Pons (tissue), 1 donor: ENCODE data around the gene SLC28A2.
"Not testable (repeated sequence)": the region's sequence is repeated elsewhere in the genome, so short reads cannot be mapped to it uniquely, and the experiment has no call there.

ENCODE experiments used
- DNase-seq: peaks from one replicate; pipeline ENCODE4 v3.0.0-alpha.2; 2016; ENCODE audit warnings: low spot score

The SLC28A2 gene, protein sequence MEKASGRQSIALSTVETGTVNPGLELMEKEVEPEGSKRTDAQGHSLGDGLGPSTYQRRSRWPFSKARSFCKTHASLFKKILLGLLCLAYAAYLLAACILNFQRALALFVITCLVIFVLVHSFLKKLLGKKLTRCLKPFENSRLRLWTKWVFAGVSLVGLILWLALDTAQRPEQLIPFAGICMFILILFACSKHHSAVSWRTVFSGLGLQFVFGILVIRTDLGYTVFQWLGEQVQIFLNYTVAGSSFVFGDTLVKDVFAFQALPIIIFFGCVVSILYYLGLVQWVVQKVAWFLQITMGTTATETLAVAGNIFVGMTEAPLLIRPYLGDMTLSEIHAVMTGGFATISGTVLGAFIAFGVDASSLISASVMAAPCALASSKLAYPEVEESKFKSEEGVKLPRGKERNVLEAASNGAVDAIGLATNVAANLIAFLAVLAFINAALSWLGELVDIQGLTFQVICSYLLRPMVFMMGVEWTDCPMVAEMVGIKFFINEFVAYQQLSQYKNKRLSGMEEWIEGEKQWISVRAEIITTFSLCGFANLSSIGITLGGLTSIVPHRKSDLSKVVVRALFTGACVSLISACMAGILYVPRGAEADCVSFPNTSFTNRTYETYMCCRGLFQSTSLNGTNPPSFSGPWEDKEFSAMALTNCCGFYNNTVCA

DNA sequence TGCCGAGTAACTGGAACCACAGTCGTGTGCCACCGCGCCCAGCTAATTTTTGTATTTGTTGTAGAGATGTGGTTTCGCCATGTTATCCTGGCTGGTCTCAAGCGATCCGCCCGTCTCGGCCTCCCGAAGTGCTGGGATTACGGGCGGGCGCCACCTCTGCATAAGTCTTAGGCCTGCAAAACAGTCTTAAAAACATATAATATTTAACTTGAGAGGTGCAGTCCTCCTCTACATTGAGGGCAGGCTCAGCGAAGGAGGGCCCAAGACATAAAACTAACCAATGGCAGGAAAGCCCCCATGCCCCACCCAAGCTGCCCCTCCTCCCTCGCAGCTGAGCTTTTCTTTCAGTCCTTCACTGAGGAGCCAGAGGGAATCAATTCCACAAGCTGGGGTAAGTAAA, at the start of gene SLC28A2:
SLC28A2 (plus strand) TSS at position 347 of the 400 bp plus-strand sequence. CDS start 982 bp downstream, outside the sequence.
- DNase-seq = no peak

DNA sequence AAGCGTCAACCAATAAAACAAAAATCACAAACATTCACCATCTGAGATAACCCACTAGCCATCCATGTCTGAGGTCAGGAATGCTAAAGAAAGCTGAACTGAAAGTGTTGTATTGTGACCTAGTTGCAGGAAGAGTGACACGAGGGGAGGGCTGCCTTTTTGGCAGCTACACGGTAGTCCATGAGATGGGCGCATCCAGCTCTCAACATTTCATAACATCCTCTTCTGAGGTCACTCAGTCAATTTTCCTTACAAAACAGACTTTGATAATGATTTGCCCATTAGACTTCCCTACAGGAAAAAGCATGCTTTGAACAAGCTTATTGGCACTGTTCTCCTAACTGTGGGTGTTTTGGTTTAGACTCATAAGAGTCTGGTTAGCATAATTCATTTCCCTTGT, 48.9 kb upstream of the SLC28A2 start:
- DNase-seq = no peak

DNA sequence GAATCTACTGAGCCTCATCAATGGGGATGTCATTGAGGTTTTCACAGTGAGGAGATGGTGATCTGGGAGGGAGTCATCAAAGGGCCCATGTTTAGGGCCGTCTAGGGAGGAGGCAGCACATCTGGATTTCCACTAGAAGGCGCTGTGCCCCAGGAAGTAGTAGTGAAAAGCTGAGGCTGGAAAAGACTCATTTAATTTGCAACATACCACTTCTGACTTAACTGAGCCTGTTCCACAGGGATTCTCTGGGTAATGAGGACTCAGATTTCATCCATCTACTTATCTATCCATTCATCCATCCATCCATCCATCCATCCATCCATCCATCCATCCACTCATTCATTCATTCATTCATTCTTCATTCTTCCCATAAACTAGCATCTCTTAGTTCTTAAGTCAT, 46.8 kb upstream of the SLC28A2 start:
- peak; percentile 83 for DNase-seq

DNA sequence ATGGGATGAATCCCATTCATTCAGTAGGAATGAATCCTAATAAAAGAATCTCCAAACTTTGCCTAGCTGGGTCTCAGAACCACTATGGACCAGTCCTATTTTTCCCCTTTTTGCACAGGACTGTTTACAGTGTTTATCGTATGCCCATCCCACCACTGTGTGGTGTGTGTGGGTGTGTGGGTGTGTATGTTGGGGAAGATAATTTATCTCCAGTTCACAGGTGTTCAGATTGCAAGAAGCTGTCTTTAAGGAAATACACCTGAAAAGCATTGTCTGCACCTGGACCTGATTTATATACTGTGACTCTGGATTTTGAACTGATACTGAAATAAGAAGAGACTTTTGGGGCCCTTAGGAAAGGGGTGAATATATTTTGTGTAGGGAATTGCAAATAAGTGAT, 39.5 kb upstream of the SLC28A2 start:
- DNase-seq = no peak

DNA sequence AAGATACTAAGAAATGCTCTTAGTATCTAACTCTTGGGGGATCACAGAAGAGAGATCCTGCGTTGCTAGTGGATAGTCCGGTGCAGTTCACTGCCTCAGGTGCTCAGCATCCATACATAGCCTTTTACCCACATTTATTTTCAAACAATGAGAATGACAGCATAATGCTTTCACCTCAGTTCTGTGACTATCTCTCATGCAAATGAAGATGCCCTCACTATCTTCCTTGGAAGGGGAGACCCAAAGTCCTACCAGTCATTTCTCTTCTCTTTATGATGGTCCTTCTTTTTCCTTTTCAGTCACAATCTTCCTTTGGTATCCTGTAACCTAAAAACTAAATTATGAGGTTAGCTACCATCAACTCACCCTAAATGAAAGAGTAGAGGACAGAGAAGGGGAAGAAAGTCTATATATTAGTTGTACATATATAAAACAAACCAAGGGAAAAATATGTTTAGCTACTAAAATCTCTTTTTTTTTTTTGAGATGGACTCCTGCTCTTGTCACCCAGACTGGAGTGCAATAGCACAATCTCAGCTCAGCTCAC, 30.9 kb upstream of the SLC28A2 start:
- no peak for DNase-seq

DNA sequence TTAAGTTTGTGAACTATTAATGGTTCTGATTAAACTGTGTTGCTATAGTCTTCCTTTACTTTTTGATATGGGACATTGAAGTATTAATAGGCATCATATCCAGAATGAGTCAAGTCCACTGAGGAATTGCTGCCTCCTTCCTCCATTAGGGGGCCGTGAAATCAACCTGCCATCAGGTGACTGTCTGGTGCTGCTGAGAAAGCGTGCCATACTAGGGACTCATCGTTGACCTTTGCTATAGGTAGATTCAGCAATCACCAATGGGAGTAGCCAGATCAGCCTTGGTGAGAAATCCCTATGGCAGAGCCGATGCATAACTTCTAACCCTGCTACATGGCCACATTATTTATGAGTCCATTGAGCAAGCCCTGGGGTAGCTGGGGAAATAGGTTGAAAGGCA, 30.1 kb upstream of the SLC28A2 start:
- DNase-seq = no peak

DNA sequence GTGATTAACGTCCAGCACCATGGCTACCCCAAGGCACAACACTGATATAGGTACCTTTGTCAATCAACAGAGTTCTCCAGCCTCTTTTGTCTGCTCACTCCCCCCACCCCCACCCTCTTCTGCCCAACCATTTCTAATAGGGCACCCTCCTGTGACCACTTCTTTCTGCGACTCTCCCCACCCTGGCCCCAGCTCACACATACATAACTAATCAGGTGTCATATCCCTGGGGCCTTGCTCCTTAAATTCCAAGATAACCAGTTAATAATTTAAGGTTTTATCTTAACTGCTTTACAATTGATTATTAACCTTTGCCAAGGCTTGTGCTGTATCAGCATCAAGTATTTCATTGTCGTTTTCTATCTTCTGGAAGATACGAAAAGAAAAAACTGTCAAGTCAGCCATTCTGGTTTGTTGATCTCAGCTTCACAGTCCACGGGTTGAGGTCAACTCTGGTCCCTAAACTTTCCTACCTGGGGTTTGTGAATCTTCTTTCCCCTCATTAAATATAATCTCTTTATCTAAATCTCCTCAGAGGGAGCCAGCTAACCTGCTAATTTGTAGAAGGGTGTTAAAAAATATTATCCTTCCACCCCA, 27.3 kb upstream of the SLC28A2 start:
- DNase-seq = no peak

DNA sequence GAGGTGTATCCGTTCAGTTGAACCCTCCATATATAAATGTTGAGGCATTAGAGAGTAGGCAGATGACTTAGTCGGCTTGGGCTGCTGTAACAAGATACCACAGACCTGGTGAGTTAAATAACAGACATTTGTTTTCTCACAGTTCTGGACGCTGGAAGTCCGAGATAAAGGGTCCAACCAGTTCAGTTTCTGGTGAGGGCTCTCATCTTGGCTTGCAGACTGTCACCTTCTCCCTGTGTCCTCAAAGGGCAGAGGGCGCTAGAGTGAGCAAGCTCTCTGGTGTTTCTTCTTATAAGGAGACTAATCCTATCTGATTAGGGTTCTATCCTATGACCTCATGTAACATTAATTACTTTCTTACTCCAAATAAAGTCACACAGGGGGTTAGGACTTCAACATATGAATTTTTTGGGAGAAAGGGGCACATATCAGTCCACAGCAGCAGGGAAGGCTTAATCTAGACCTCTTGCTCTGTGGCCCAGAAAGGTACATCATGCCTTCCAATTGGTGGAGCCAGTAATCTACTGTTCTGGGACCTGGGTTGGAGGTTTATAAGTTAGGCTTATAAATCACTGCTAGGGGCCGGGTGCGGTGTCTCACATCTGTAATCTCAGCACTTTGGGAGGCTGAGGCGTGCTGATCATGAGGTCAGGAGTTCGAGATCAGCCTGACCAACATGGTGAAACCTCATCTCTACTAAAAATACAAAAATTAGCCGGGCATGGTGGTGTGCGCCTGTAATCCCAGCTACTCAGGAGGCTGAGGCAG, 26.3 kb upstream of the SLC28A2 start:
- DNase-seq = no peak

DNA sequence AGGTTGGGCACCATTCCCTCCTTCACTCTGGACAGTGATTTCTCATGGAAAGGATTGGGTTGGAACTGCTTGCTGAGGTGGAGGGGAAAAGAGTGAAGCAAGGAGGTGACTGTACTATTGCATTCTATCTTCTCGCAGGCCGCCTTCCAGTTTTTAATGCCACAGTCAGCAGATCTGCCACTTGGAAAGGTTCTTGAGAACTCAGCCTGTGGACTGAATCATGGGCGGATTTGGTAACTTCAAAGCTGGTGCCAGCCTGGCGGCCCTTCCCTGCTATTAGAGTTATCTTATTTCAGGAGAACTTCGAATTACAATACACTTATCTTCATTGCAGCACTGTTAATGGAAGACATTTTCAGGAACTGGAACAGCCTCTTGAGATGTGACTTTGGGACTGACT, 23.1 kb upstream of the SLC28A2 start:
- DNase-seq = no peak

DNA sequence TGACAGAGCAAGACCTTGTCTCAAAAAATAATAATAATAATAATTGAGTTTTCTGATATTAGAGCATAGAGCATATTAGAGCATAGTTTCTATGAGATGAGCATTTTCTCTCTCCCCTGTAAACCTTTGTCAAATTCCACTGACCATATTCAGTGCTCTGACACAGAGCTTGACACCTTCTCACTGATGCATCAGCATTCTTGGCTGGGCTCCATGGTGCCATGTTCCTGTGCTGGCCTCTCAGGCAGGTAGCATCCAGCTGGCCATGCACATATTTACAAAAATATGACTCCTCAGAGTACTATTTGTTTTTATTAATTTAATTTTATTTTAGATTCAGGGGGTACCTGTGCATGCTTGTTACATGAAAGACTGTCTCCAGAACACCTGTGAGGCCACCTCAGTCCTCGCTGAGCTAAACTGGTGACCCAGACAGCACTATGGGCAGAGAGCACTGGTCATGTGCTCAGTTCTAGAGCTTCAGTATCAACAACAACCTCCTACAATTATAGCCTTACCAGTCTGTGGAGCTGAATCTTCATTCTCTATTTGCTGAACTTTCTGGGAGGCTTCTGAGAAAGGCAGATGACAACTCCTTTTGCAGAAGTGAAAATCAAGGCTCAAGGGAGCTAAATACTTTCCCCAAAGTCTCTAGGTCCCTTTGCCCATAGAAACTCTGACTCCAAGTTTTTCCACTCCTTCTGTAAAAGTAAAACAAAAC, 21.6 kb upstream of the SLC28A2 start:
- DNase-seq = no peak

DNA sequence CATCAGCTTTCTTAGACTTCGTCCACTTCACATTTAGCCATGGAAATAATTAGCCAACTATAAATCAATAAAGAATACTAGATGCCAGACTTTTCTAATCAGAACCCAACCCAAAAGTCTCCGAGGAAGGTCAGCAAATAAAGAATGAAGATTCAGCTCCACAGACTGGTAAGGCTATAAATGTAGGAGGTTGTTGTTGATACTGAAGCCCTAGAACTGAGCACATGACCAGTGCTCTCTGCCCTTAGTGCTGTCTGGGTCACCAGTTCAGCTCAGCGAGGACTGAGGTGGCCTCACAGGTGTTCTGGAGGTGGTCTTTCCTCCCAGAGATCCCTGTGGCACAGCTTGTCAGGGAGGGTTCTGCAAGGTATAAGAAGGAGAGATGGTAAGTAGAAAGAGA, 20.9 kb upstream of the SLC28A2 start:
- no peak for DNase-seq

DNA sequence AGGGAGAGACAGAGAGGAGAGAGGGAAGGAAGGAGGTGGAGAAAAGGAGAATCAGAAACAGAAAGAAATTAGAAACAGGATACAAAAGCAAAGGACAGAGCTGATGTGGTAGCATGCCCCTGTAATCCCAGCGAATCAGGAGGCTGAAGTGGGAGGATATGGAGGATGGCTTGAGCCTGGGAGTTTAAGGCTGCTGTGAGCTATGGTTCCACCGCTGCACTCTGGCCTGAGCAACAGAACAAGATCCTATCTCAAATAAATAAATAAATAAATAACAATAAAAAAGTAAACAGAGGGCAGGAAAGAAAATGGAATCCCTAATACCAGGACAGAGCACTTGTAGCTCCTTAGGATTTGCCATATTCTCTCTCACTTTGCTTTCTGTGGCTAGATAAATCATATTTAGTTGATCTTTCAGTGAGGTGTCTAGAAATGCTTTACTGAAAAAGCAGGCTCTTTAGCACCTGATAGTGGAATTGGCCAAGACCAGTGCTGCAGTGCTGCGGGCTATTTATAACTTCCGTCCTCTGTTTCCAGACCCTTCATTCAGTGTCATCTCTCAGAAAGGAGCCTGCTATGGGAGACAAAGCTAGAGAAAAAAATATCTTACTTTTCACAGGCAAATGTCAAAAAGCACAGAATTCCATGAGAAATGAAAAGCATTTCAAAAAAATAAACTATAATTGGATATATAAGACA, 20.0 kb upstream of the SLC28A2 start:
- no peak for DNase-seq

DNA sequence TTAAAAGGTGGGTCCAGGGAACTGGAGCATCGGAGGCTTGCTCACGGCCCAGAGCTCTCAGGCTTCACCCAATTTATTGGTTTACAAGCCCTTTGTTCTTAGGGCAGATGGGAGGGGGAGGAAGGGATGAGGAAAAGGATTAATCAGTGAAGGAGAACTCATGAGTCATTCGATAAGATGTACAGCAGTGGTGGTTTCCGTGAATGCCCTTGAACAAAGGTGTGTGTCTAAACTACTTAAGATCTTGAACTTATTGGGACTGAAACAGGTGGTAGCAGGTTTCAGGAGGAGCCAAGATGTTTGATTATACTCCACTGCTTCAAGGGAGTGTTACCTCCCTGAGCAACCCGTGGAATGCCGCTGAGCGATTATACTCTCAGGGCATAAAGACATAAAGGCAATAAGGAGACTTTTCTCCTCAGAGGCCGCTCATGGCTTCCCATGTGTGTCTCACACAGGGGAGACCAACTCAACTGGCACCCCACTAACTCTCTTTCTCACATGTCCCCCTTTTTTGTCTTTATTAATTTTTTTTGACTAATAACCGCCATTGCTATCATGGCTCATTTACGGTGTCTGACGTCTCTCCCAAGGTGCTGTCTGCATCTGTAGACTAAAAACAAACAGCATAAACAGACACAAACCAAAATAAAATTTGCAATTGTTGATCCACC, 17.3 kb upstream of the SLC28A2 start:
- no peak for DNase-seq

DNA sequence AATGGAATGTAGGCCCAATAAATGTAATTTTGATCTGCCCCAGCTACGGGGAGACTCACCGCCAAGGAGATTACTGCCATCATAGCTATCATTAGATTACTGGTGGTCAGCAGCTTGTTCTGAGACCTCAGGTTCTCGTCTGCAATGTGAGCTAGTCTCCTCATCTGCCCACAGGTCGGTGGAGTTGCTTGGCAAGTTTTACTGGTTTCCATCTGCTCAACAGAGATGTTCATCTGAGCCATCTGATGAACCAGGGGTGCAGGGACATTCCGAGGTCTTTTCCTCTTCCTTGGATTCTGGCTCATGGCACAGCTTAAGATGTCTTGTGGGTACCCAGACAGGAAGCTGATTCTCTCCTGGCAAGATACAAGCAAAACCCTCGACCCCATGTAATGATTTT, 15.2 kb upstream of the SLC28A2 start:
- not testable (repeated sequence) for DNase-seq

DNA sequence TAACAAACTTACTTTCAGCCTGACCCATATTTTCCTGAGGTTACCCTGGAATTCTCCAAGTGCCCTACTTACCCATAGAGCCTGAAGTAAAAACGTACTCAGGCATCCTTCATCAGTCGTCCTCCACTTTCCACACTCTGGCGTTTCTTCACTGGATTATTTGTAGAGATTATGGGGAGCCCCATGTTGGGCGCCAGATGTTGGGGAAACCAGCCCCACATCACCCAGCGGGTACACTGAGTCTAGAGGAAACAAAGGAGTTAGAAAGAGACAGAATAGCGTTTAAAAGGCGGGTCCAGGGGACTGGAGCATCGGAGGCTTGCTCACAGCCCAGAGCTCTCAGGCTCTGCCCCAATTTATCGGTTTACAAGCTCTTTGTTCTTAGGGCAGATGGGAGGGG, 9.7 kb upstream of the SLC28A2 start:
- DNase-seq = no peak

DNA sequence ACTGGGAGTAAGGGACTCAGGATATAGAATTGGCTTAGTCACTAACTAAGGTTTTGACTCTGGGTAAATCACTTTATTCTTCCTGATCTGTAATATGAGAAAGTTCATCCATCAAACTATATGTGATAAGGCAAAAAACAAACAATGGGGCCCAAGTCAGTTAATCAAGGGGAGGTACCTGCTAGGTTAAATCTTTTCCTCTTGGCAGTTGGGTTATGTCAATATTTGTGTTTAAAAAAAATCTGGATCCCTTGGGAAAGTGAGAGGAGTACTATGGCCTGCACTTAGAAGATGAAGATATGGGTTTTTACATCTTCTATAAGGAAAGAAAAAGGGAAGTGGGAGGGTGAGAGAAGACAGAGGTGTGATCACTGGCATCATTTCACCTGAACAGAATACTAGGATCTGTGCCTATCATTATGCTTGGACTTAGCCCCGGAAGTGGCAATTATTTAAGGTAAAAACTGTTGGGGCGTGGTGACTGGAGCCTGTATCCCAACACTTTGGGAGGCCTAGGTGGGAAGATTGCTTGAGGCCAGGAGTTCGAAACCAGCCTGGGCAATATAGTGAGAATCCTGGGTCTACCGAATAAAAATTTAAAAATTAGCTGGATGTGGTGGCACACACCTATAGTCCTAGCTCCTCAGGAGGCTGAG, 2.8 kb upstream of the SLC28A2 start:
- no peak for DNase-seq

DNA sequence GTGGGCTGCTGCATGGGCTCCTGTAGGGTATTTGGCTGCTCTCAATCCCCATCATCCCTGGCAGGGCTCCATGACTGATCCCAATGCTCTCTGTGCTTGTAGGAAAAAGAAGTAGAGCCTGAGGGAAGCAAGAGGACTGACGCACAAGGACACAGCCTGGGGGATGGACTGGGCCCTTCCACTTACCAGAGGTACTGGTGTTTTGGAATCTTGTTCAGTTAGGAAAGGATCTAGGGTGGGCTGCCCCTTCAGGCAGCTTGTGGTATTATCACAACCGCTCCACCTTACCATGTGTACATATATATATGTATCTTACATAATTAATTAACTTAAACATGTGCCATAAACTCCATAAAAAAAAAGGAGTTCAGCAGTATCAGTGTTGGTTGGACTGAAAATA, 1.3 kb downstream of the SLC28A2 start:
- no peak for DNase-seq

DNA sequence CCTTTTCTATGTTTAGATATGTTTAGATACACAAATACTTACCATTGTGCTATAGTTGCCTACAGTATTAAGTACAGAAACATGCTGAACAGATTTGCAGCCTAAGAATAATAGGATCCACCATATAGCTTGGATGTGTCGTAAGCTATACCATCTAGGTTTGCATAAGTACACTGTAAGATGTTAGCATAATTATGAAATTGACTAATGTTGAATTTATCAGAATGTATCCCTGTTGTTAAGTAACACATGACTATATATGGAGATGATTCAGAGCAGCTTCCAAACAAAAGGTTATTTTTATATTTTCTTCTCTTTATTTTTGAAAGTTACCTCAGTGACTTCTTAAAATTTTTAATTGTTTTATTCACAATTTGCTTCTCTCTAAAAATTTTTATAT, 2.4 kb downstream of the SLC28A2 start:
- no peak for DNase-seq

DNA sequence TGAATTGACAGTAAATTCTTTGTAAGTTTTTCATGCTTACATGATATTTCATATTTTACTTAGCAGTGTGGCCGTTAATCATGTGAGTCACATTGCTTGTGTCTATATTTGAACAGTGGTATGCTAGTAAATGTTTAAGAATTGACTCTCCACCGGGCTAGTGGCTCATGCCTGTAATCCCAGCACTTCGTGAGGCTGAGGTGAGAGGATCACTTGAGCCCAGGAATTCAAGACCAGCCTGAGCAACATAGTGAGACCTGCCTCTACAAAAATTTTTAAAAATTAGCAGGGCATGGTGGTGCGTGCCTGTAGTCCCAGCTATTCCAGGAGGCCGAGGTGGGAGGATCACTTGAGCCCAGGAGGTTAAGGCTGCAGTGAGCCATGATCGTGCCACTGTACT, 2.8 kb downstream of the SLC28A2 start:
- DNase-seq = not testable (repeated sequence)

DNA sequence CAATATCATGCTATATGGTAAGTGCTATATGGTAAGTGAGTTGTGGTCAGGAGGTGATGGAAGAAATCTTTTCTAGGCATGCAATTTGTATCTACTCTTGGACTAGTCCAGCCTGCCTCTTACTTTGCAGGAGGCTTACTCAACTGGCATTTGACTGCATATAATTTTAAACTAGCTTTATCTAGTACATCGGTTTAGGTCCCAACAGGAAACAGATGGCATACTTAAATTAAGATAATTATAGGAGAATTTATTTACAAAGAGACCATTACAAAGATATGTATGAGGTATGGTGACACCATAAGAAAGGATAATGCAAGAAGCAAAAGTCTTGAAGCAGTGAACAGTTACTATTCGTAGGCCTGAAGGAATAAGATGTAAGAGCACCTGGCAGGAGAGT, 7.8 kb downstream of the SLC28A2 start:
- no peak for DNase-seq
